ENCODE results near the gene ANKRD28. TPM values are rescaled to one million over a fixed set of nuclear protein-coding genes. Genes with fewer than 3 reads are reported as not detected.
"Not testable (repeated sequence)": the region's sequence is repeated elsewhere in the genome, so short reads cannot be mapped to it uniquely, and the experiment has no call there.

Gene ANKRD28
- 29.1 TPM for polyA plus RNA-seq (2013, experiment 1 of 4)
- polyA plus RNA-seq (2013, experiment 2 of 4), result 32.9 TPM
- 22.1 TPM for polyA plus RNA-seq (2013, experiment 3 of 4)
- polyA plus RNA-seq (2013, experiment 4 of 4), result 22.9 TPM

DNA sequence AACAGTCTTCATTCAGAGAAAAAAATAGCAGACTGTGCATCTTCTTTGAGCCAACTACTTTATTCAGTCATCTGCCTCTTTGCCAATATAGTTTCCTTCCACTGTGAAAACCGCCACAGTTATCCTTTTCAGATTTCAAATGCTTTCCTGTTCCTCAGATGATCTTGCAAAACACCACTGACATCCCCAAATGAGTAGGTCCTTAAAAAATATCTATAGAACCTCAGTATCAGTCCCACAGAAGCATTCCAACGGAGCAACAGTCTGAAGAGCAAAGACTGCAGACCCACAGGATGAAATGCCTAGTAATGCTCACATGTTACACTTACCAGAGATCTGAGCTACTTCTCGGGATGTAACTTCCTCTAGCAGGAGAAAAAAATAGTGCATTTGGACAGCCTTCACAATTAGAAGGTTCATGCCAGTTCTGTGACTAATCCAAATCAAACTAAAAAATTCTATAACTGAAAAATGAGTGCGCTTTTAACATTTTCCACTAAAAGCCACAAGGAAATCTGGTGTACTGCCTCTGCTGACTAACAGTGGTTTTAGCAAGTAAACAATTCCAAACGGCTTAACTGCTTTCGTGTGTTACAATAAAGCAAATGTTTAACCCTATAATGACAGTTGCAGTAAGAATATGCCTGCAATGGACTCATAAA, at the start of gene ANKRD28:
ANKRD28 (minus strand) TSS at position 338 of the 662 bp plus-strand sequence. CDS start 1,458 bp downstream, outside the sequence.
- 25 to 26% methylated on average over 6 of the region's 6 CpGs for WGBS, 2 experiments
- H3K9me3 ChIP-seq (ENCODE audit: control insufficient read depth, low read length), result no peaks in the 10 kb centered on the region
- H3K4me3 ChIP-seq (ENCODE audit: insufficient read depth, low read depth, low read length), result peak within 1 kb of the TSS; percentile 15
- H3K27ac ChIP-seq (ENCODE audit: insufficient read depth, low read depth, low read length, poor library complexity, severe bottlenecking), result peak within 1 kb of the TSS; percentile 90
- peaks cover 14% of the 10 kb centered on the region for H3K4me1 ChIP-seq (ENCODE audit: control insufficient read depth, insufficient read depth, low read length)
- no peaks in the 10 kb centered on the region for H3K36me3 ChIP-seq (ENCODE audit: control insufficient read depth, insufficient read depth, low read length)
- no peaks in the 10 kb centered on the region for H3K27me3 ChIP-seq (ENCODE audit: control insufficient read depth, insufficient read depth, low read length, poor library complexity, severe bottlenecking)

DNA sequence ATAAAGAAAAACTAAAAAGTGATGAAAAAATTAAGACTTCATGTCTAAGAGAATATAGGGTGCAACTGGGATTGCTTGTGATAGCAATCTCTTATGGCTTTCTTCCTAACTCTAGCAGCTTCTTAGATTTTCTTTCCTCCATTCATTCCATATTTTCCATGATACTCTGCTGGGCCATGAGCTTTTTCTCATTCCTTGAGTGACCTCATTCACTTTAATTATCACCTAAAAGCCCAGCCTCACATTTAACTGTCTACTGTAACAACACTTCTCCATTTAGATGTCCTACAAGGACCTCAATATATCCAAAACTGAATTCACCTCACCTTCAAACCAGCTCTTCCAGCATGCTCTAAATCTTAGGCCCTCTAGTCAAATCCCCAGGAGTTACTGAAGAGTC, 49.5 kb upstream of the ANKRD28 start:
- Histone ChIP-seq H3K27me3 (ENCODE audit: control insufficient read depth, insufficient read depth, low read length, poor library complexity, severe bottlenecking) (no peaks in the 10 kb centered on the region), H3K27ac (ENCODE audit: insufficient read depth, low read depth, low read length, poor library complexity, severe bottlenecking) (no peak overlapping the region), H3K4me1 (ENCODE audit: control insufficient read depth, insufficient read depth, low read length) (peaks cover 3% of the 10 kb centered on the region), H3K9me3 (ENCODE audit: control insufficient read depth, low read length) (no peaks in the 10 kb centered on the region), H3K36me3 (ENCODE audit: control insufficient read depth, insufficient read depth, low read length) (no peaks in the 10 kb centered on the region), H3K4me3 (ENCODE audit: insufficient read depth, low read depth, low read length) (no peak overlapping the region)

DNA sequence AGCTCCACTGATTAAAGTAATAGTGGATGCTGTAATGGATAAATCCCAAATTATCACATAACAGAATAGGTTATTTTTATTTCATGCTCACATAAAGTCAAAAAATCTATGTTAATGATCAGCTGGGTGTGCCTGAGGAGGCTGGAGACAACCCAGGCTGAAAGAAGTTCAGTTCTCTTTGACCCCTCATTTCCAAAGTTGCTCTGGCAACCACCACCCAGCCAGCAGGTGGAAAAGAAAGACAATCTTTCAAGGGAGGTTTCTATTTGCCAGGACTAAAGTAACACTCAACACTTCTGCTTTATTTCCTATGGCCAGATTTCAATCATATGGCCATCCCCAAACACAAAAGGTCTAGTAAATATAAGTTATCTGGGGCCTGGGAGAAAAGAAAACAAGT, 48.8 kb upstream of the ANKRD28 start:
- H3K36me3 ChIP-seq (ENCODE audit: control insufficient read depth, insufficient read depth, low read length), result no peaks in the 10 kb centered on the region
- peaks cover 3% of the 10 kb centered on the region for H3K4me1 ChIP-seq (ENCODE audit: control insufficient read depth, insufficient read depth, low read length)
- H3K27me3 ChIP-seq (ENCODE audit: control insufficient read depth, insufficient read depth, low read length, poor library complexity, severe bottlenecking), result no peaks in the 10 kb centered on the region
- H3K27ac ChIP-seq (ENCODE audit: insufficient read depth, low read depth, low read length, poor library complexity, severe bottlenecking), result no peak overlapping the region
- H3K4me3 ChIP-seq (ENCODE audit: insufficient read depth, low read depth, low read length), result no peak overlapping the region
- H3K9me3 ChIP-seq (ENCODE audit: control insufficient read depth, low read length), result no peaks in the 10 kb centered on the region

DNA sequence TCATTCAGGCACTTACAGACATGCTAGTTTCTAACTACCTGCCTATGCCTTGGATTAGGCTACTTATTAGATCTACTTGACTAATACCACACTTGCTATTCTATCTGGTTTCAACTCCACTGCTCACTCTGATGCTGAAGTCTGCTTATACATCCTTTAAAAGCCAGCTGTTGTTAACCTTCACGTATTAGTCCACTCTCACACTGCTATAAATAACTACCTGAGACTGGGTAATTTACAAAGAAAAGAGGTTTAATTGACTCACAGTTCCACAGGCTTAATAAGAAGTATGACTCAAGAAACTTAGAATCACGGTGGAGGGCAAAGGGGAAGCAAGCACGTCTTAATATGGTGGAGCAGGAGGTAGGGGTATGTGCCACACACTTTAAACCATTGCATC, 47.7 kb upstream of the ANKRD28 start:
- H3K36me3 ChIP-seq (ENCODE audit: control insufficient read depth, insufficient read depth, low read length), result peaks cover 3% of the 10 kb centered on the region
- WGBS, 2 experiments, result 82 to 96% methylated on average over 3 of the region's 3 CpGs
- H3K4me3 ChIP-seq (ENCODE audit: insufficient read depth, low read depth, low read length), result no peak overlapping the region
- H3K27ac ChIP-seq (ENCODE audit: insufficient read depth, low read depth, low read length, poor library complexity, severe bottlenecking), result no peak overlapping the region
- H3K9me3 ChIP-seq (ENCODE audit: control insufficient read depth, low read length), result no peaks in the 10 kb centered on the region
- no peaks in the 10 kb centered on the region for H3K27me3 ChIP-seq (ENCODE audit: control insufficient read depth, insufficient read depth, low read length, poor library complexity, severe bottlenecking)
- H3K4me1 ChIP-seq (ENCODE audit: control insufficient read depth, insufficient read depth, low read length), result peaks cover 3% of the 10 kb centered on the region

DNA sequence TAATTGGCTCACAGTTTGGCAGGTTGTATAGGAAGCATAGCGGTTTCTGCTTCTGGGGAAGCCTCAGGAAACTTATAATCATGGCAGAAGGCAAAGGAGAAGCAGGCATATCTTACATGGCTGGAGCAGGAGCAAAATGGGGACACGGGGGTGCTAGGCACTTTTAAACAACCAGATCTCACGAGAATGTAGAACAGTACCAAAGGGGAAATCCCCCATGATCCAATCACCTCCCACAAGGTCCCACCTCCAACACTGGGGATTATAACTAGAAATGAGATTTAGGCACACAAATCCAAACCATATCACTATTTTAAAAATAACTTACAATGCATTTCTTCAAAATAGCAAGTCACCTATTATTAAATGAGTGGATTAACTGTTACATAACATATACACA, 47.1 kb upstream of the ANKRD28 start:
- H3K27me3 ChIP-seq (ENCODE audit: control insufficient read depth, insufficient read depth, low read length, poor library complexity, severe bottlenecking), result no peaks in the 10 kb centered on the region
- WGBS, 2 experiments, result 91 to 97% methylated on average over 3 of the region's 3 CpGs
- no peaks in the 10 kb centered on the region for H3K9me3 ChIP-seq (ENCODE audit: control insufficient read depth, low read length)
- H3K27ac ChIP-seq (ENCODE audit: insufficient read depth, low read depth, low read length, poor library complexity, severe bottlenecking), result no peak overlapping the region
- H3K4me3 ChIP-seq (ENCODE audit: insufficient read depth, low read depth, low read length), result no peak overlapping the region
- peaks cover 3% of the 10 kb centered on the region for H3K36me3 ChIP-seq (ENCODE audit: control insufficient read depth, insufficient read depth, low read length)
- peaks cover 3% of the 10 kb centered on the region for H3K4me1 ChIP-seq (ENCODE audit: control insufficient read depth, insufficient read depth, low read length)

DNA sequence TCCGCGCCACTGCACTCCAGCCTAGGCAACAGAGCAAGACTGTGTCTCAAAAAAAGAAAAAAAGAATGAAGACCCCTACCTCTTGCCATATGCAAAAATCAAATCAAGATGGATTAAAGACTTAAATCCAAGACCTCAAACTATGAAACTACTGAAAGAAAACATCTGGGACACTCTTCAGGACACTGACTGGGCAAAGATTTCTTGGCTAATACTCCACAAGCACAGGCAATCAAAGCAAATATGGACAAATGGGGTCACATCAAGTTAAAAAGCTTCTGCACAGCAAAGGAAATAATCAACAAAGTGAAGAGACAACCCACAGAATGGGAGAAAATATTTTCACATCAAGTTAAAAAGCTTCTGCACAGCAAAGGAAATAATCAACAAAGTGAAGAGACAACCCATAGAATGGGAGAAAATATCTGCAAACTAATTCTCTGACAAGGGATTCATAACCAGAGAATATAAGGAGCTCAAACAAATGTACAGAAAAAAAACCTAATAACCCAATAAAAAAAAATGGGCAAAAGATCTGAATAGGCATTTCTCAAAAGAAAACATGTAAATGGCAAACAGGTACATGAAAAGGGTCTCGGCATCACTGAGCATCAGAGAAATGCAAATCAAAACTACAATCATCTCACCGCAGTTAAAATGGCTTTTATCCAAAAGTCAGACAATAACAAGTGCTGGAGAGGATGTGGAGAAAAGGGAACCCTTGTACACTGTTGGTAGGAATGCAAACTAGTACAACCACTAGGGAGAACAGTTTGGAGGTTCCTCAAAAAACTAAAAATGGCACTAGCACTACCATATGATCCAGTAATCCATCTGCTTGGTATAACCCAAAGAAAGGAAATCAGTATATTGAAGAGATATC, 43.6 kb upstream of the ANKRD28 start:
- H3K4me1 ChIP-seq (ENCODE audit: control insufficient read depth, insufficient read depth, low read length); H3K9me3 ChIP-seq (ENCODE audit: control insufficient read depth, low read length); H3K36me3 ChIP-seq (ENCODE audit: control insufficient read depth, insufficient read depth, low read length); H3K27me3 ChIP-seq (ENCODE audit: control insufficient read depth, insufficient read depth, low read length, poor library complexity, severe bottlenecking); H3K4me3 ChIP-seq (ENCODE audit: insufficient read depth, low read depth, low read length); H3K27ac ChIP-seq (ENCODE audit: insufficient read depth, low read depth, low read length, poor library complexity, severe bottlenecking): not testable (repeated sequence)
- WGBS, 2 experiments, result 96 to 97% methylated on average over 4 of the region's 4 CpGs

DNA sequence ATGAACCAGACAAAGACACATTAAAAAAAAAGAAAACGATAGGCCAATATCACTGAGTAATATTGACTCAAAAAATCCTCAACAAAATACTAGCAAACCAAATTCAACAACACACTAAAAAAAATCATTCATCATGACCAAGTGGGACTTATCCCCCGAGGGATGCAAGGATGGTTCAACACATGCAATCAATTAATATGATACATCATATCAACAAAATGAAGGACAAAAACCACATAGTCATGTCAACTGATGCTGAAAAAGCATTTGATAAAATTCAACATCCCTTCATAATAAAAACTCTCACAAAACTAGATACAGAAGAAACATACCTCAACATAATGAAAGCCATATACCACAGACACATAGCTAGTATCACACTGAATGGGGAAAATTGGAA, 41.8 kb upstream of the ANKRD28 start:
- H3K9me3 ChIP-seq (ENCODE audit: control insufficient read depth, low read length), result no peaks in the 10 kb centered on the region
- H3K4me3 ChIP-seq (ENCODE audit: insufficient read depth, low read depth, low read length), result no peak overlapping the region
- H3K4me1 ChIP-seq (ENCODE audit: control insufficient read depth, insufficient read depth, low read length), result no peaks in the 10 kb centered on the region
- H3K27me3 ChIP-seq (ENCODE audit: control insufficient read depth, insufficient read depth, low read length, poor library complexity, severe bottlenecking), result no peaks in the 10 kb centered on the region
- 83 to 96% methylated on average over 2 of the region's 2 CpGs for whole genome bisulfite sequencing, 2 experiments
- H3K27ac ChIP-seq (ENCODE audit: insufficient read depth, low read depth, low read length, poor library complexity, severe bottlenecking), result no peak overlapping the region
- H3K36me3 ChIP-seq (ENCODE audit: control insufficient read depth, insufficient read depth, low read length), result peaks cover 3% of the 10 kb centered on the region

DNA sequence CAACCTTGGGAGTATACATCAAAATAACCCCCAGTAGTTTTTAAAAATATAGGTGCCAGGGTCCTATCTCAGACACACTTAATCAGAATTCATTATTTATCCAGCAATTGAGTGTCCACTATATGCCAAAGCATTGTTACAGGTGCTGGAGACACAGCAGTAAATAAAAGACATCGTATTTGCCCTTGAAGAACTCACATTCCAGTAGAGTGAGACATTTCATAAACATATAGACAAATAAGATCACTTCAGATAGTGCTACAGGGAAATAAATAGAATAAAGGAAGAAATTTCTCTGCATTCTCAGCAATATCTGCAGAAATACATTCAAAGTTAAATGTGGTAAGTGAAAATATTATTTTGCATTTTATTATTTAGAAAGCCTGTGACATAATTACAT, 34.1 kb upstream of the ANKRD28 start:
- Histone ChIP-seq H3K27ac (ENCODE audit: insufficient read depth, low read depth, low read length, poor library complexity, severe bottlenecking) (no peak overlapping the region), H3K9me3 (ENCODE audit: control insufficient read depth, low read length) (no peaks in the 10 kb centered on the region), H3K27me3 (ENCODE audit: control insufficient read depth, insufficient read depth, low read length, poor library complexity, severe bottlenecking) (no peaks in the 10 kb centered on the region), H3K4me1 (ENCODE audit: control insufficient read depth, insufficient read depth, low read length) (no peaks in the 10 kb centered on the region), H3K36me3 (ENCODE audit: control insufficient read depth, insufficient read depth, low read length) (no peaks in the 10 kb centered on the region), H3K4me3 (ENCODE audit: insufficient read depth, low read depth, low read length) (no peak overlapping the region)
- 100% methylated on average over 1 of the region's 1 CpG for WGBS, 2 experiments

DNA sequence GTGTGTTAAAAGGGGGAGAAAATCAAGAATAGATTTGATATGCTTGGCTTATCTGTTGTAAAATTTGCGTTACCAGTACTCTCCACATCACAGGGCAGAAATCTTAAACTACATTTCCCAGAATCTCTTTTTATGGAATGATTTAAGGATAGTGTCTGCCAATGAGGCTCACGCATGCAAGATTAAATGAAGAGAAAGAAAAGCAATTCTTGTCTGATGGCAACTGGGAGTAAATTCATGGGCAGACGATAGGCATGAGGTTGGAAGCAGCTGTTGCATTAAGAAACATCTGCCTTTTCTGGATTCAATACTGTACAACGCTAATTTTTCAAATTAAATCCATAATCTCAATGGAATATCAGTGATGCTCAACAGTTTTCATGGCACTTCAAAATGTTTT, 27.2 kb upstream of the ANKRD28 start:
- Histone ChIP-seq H3K4me1 (ENCODE audit: control insufficient read depth, insufficient read depth, low read length) (no peaks in the 10 kb centered on the region), H3K9me3 (ENCODE audit: control insufficient read depth, low read length) (no peaks in the 10 kb centered on the region)
- 90 to 91% methylated on average over 3 of the region's 4 CpGs for WGBS, 2 experiments

DNA sequence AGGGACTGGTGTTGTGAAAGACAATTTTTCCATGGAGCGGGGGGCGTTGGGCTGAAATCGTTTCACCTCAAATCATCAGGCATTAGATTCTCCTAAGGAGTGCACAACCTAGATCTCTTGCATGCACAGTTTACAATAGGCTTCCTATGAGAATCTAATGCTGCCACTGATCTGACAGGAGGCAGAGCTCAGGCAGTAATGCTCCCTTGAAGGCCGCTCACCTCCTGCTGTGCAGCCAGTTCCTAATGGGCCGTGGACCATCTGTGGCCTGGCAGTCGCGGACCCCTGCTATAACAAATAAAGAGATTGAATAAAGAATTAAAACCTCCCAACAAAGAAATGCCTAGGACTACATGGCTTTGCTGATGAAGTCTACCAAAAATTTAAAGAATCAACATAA, 25.3 kb upstream of the ANKRD28 start:
- WGBS, 2 experiments, result 90% methylated on average over 7 of the region's 7 CpGs
- H3K9me3 ChIP-seq (ENCODE audit: control insufficient read depth, low read length), result no peaks in the 10 kb centered on the region
- no peak overlapping the region for H3K27ac ChIP-seq (ENCODE audit: insufficient read depth, low read depth, low read length, poor library complexity, severe bottlenecking)

More for the DNA sequence above, 27.2 kb upstream of the ANKRD28 start:
- Histone ChIP-seq H3K27ac (ENCODE audit: insufficient read depth, low read depth, low read length, poor library complexity, severe bottlenecking) (no peak overlapping the region), H3K36me3 (ENCODE audit: control insufficient read depth, insufficient read depth, low read length) (no peaks in the 10 kb centered on the region), H3K4me3 (ENCODE audit: insufficient read depth, low read depth, low read length) (no peak overlapping the region), H3K27me3 (ENCODE audit: control insufficient read depth, insufficient read depth, low read length, poor library complexity, severe bottlenecking) (no peaks in the 10 kb centered on the region)

More for the DNA sequence above, 25.3 kb upstream of the ANKRD28 start:
- H3K27me3 ChIP-seq (ENCODE audit: control insufficient read depth, insufficient read depth, low read length, poor library complexity, severe bottlenecking), result no peaks in the 10 kb centered on the region
- H3K4me1 ChIP-seq (ENCODE audit: control insufficient read depth, insufficient read depth, low read length), result no peaks in the 10 kb centered on the region
- H3K4me3 ChIP-seq (ENCODE audit: insufficient read depth, low read depth, low read length), result no peak overlapping the region
- no peaks in the 10 kb centered on the region for H3K36me3 ChIP-seq (ENCODE audit: control insufficient read depth, insufficient read depth, low read length)

Measured in ectodermal cell (in vitro differentiated cells).